MM.1S (cell line): ENCODE measurements around the gene PRX.

Experiments
- DNase-seq: peaks from one replicate; pipeline ENCODE4 v3.0.0-alpha.2; 2015
- H2AFZ ChIP-seq: fragments of 300-600 bp; sonication (generic); 2 replicates; pipeline ENCODE4 v1.6.0; 2016; ENCODE audit warnings: antibody characterized with exemption, low read length
- H3F3A ChIP-seq: fragments of 300-600 bp; sonication (generic); 2 replicates; pipeline ENCODE4 v1.6.1; 2016; ENCODE audit warnings: mild to moderate bottlenecking, antibody characterized with exemption, low read length, moderate library complexity, mixed read lengths; ENCODE audit not compliant: insufficient read depth
- H3K27ac ChIP-seq: fragments of 300-600 bp; sonication (generic); 2 replicates; pipeline ENCODE4 v1.5.1; 2016; ENCODE audit warnings: mild to moderate bottlenecking, low read length
- H3K27me3 ChIP-seq: fragments of 300-600 bp; sonication (generic); replicated peaks from 2 replicates; pipeline ENCODE4 v1.6.0; 2016; ENCODE audit warnings: low read length; ENCODE audit not compliant: insufficient read depth
- H3K36me3 ChIP-seq: fragments of 300-600 bp; sonication (generic); replicated peaks from 2 replicates; pipeline ENCODE4 v1.6.1; 2016; ENCODE audit warnings: mild to moderate bottlenecking, low read length, mixed read lengths; ENCODE audit not compliant: insufficient read depth
- H3K4me1 ChIP-seq: fragments of 300-600 bp; sonication (generic); 2 replicates; pipeline ENCODE4 v1.6.1; 2016; ENCODE audit warnings: low read length, mixed read lengths
- H3K4me2 ChIP-seq: fragments of 300-600 bp; sonication (generic); 2 replicates; pipeline ENCODE4 v1.6.0; 2016; ENCODE audit warnings: low read depth, low read length
- H3K4me3 ChIP-seq: fragments of 300-600 bp; sonication (generic); 2 replicates; pipeline ENCODE4 v1.5.1; 2016; ENCODE audit warnings: low read length, mixed read lengths
- H3K79me2 ChIP-seq: fragments of 300-600 bp; sonication (generic); 2 replicates; pipeline ENCODE4 v1.6.1; 2016; ENCODE audit warnings: mixed run types, low read length, mixed read lengths
- H3K9ac ChIP-seq: fragments of 300-600 bp; sonication (generic); 2 replicates; pipeline ENCODE4 v1.6.1; 2016; ENCODE audit warnings: low read length, mixed read lengths
- H3K9me2 ChIP-seq: fragments of 300-600 bp; sonication (generic); replicated peaks from 2 replicates; pipeline ENCODE4 v1.6.1; 2016; ENCODE audit warnings: mild to moderate bottlenecking, low read length, mixed read lengths; ENCODE audit not compliant: insufficient read depth
- H3K9me3 ChIP-seq: fragments of 300-600 bp; sonication (generic); replicated peaks from 2 replicates; pipeline ENCODE4 v1.6.1; 2016; ENCODE audit warnings: mild to moderate bottlenecking, low read length, mixed read lengths; ENCODE audit not compliant: insufficient read depth
- H4K20me1 ChIP-seq: fragments of 300-600 bp; sonication (generic); 2 replicates; pipeline ENCODE4 v1.6.1; 2016; ENCODE audit warnings: mild to moderate bottlenecking, low read length, moderate library complexity, mixed read lengths; ENCODE audit not compliant: insufficient read depth
- CTCF ChIP-seq: fragments of 300-600 bp; sonication (generic); IDR thresholded peaks from 2 replicates; pipeline ENCODE4 v1.5.1; 2016; ENCODE audit warnings: antibody characterized with exemption, low read length, mixed read lengths
- EZH2 ChIP-seq: fragments of 300-600 bp; sonication (generic); optimal IDR thresholded peaks from 2 replicates; pipeline ENCODE3; 2017; ENCODE audit warnings: low read depth, mild to moderate bottlenecking, antibody characterized with exemption, low read length, mixed read lengths
- EZH2phosphoT487 ChIP-seq: fragments of 300-600 bp; sonication (generic); IDR thresholded peaks from 2 replicates; pipeline ENCODE4 v1.6.1; 2018; ENCODE audit warnings: antibody characterized with exemption, low read length

Gene PRX

DNA sequence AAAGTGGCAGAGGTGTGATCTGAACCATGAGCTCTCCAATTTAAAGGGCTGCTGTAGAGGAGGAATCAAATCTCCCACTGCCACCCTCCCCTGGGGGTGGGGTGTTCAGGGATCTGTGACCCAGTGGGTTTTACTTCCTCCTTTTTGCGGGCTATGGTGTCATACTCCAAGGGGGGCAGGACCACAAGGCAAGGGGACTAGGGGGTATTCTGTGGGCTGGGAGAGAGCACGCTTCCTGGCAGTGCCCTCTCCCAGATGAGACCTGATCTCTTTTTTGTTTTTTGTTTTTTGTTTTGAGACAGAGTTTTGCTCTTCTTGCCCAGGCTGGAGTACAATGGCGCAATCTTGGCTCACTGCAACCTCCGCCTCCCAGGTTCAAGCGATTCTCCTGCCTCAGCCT is 54.4 kb downstream of the PRX start:
- no peaks in the 10 kb centered on the region for H3K4me1 ChIP-seq
- H3K36me3 ChIP-seq = no peaks in the 10 kb centered on the region
- no peaks in the 10 kb centered on the region for H3K9me2 ChIP-seq
- TF ChIP-seq CTCF (no peak), EZH2 (no peak), EZH2phosphoT487 (no peak)
- no peak overlapping the region for H2AFZ ChIP-seq
- H3K79me2 ChIP-seq = no peaks in the 10 kb centered on the region
- no peaks in the 10 kb centered on the region for H3K9me3 ChIP-seq
- no peak overlapping the region for H3K27ac ChIP-seq
- no peaks in the 10 kb centered on the region for H3K27me3 ChIP-seq
- H3K4me3 ChIP-seq = no peak overlapping the region
- no peak for DNase-seq
- no peak overlapping the region for H3K9ac ChIP-seq
- H3F3A ChIP-seq = no peaks in the 10 kb centered on the region
- no peak overlapping the region for H3K4me2 ChIP-seq
- H4K20me1 ChIP-seq = no peaks in the 10 kb centered on the region

- H3K27ac ChIP-seq = no peak overlapping the region
Observed at GRCh38 chr19:40357640-40358039, 55.5 kb downstream of the PRX start.

GRCh38 chr19:40356681-40357595 is 56.2 kb downstream of the PRX start:
- Histone ChIP-seq H3K4me2 (no peak overlapping the region), H3K9ac (no peak overlapping the region), H4K20me1 (no peaks in the 10 kb centered on the region), H3K9me3 (no peaks in the 10 kb centered on the region), H3K36me3 (no peaks in the 10 kb centered on the region), H2AFZ (no peak overlapping the region), H3K4me1 (no peaks in the 10 kb centered on the region), H3K27me3 (no peaks in the 10 kb centered on the region), H3K79me2 (no peaks in the 10 kb centered on the region), H3K27ac (no peak overlapping the region), H3K9me2 (no peaks in the 10 kb centered on the region), H3K4me3 (no peak overlapping the region), H3F3A (no peaks in the 10 kb centered on the region)
- no peak for TF ChIP-seq EZH2
- TF ChIP-seq CTCF = no peak
- TF ChIP-seq EZH2phosphoT487 = no peak
- DNase-seq = no peak

More at GRCh38 chr19:40357640-40358039, 55.5 kb downstream of the PRX start:
- H4K20me1 ChIP-seq = no peaks in the 10 kb centered on the region
- H3K4me3 ChIP-seq = no peak overlapping the region
- no peak overlapping the region for H3K4me2 ChIP-seq
- H3K4me1 ChIP-seq = no peaks in the 10 kb centered on the region
- no peaks in the 10 kb centered on the region for H3F3A ChIP-seq
- H3K9me3 ChIP-seq = no peaks in the 10 kb centered on the region
- no peak overlapping the region for H2AFZ ChIP-seq
- DNase-seq = no peak
- no peak overlapping the region for H3K9ac ChIP-seq
- H3K9me2 ChIP-seq = no peaks in the 10 kb centered on the region
- H3K27me3 ChIP-seq = no peaks in the 10 kb centered on the region
- H3K36me3 ChIP-seq = no peaks in the 10 kb centered on the region
- H3K79me2 ChIP-seq = no peaks in the 10 kb centered on the region
- TF ChIP-seq CTCF (no peak), EZH2phosphoT487 (no peak), EZH2 (no peak)
